Spleen (tissue), 11 donors: ENCODE data around the gene YAP1. TPM values are rescaled to one million over a fixed set of nuclear protein-coding genes. Genes with fewer than 3 reads are reported as not detected.

Source experiments
- DNase-seq: peaks from one replicate; pipeline ENCODE4 v3.0.0-alpha.2; 2020
- H3K27ac ChIP-seq, 8 donors: fragments of 200-600 bp; sonication (generic) in 7 of 8; 1 replicate in 4 of 8; 2 replicates in 4 of 8; pipeline versions ENCODE4 v1.5.0 to v1.8.0; 2016 to 2021; ENCODE audit warnings: inconsistent platforms in 4 of 8, mild to moderate bottlenecking in 4 of 8, moderate library complexity in 1 of 8
- H3K27me3 ChIP-seq, 7 donors: fragments of 200-600 bp; sonication (generic) in 6 of 7; replicated peaks in 1 of 7; 1 replicate in 4 of 7; 2 replicates in 3 of 7; pipeline versions ENCODE4 v1.5.0 to v1.8.0; 2016 to 2021; ENCODE audit warnings: inconsistent platforms in 3 of 7, mild to moderate bottlenecking in 1 of 7
- H3K36me3 ChIP-seq, 6 donors: fragments of 200-600 bp; sonication (generic) in 5 of 6; 1 replicate in 4 of 6; 2 replicates in 2 of 6; pipeline versions ENCODE4 v1.5.0 to v1.8.0; 2016 to 2021; ENCODE audit warnings: inconsistent platforms in 2 of 6
- H3K4me1 ChIP-seq, 6 donors: fragments of 200-600 bp; sonication (generic) in 5 of 6; 1 replicate in 3 of 6; 2 replicates in 3 of 6; pipeline versions ENCODE4 v1.5.0 to v1.8.0; 2016 to 2021; ENCODE audit warnings: inconsistent platforms in 3 of 6
- H3K4me3 ChIP-seq, 8 donors: fragments of 200-600 bp; sonication (generic) in 7 of 8; 1 replicate in 4 of 8; 2 replicates in 4 of 8; pipeline versions ENCODE4 v1.5.0 to v1.8.0; 2016 to 2021; ENCODE audit warnings: inconsistent platforms in 4 of 8, mild to moderate bottlenecking in 4 of 8, moderate library complexity in 2 of 8
- H3K9me3 ChIP-seq, 8 donors: fragments of 200-600 bp; sonication (generic) in 7 of 8; 1 replicate in 4 of 8; 2 replicates in 4 of 8; pipeline versions ENCODE4 v1.5.0 to v1.8.0; 2016 to 2021; ENCODE audit warnings: inconsistent platforms in 4 of 8
- CTCF ChIP-seq, 11 experiments: fragments of 200-600 bp in 7 of 11; fragments of 450-650 bp in 4 of 11; sonication (generic) in 4 of 11; IDR thresholded peaks in 8 of 11; conservative IDR thresholded peaks in 3 of 11; 1 replicate in 7 of 11; 2 replicates in 4 of 11; pipeline versions ENCODE4 v1.4.0 to v1.8.0; 2016 to 2021; ENCODE audit warnings: antibody characterized with exemption in 11 of 11, inconsistent platforms in 4 of 11, mild to moderate bottlenecking in 1 of 11
- POLR2A ChIP-seq, 3 donors: fragments of 450-650 bp; IDR thresholded peaks; one replicate each; pipeline ENCODE4 v1.5.1; 2017; ENCODE audit warnings: antibody characterized with exemption in 3 of 3, mild to moderate bottlenecking in 1 of 3
- POLR2AphosphoS5 ChIP-seq, 3 donors: sonication (generic); formaldehyde crosslinking; IDR thresholded peaks; one replicate each; pipeline ENCODE4 v1.5.1; 2017; ENCODE audit warnings: antibody characterized with exemption in 3 of 3
- WGBS, 5 donors: extraction: QIAGEN DNeasy Blood & Tissue Kit in 3 of 5; methylation state at CpG; one replicate each; pipeline versions ENCODE4 v1.1.5 to v1.1.7; 2013 to 2018; 5-methylcytosine and 5-hydroxymethylcytosine counted together
- intact Hi-C: fragments of 100-400 bp; cut with DNase I; formaldehyde crosslinking; loops from one replicate; pipeline ENCODE4 v1.15.0; 2023; ENCODE audit warnings: low total_unique reads
- polyA plus RNA-seq, 3 donors: library from polyadenylated mRNA; stranded (reverse); fragments of 200-250 nt; gene quantifications; one replicate each; pipeline ENCODE4 v1.2.1, GENCODE V29; 2013
- total RNA-seq, 7 donors: library from RNA; depleted of rRNA in 3 of 7; stranded (reverse); fragments of >200 nt in 3 of 7; fragmentation: NEBNext Ultra II Directional in 4 of 7; extraction: Animal tissue kit (Norgen Biotek cat#: 25700) in 4 of 7; gene quantifications; one replicate each; pipeline versions ENCODE4 v1.1.0 to v1.2.1, GENCODE V29; 2016 to 2021
- donor health status: healthy with polysubstance abuse.
- donor health status: DM: no; HTN: no; CAD: no; lungs with moderate emphysema.
- donor health status: DM: no; HTN: no; CAD: no.
- donor health status: Bipolar disorder and iron deficiency.
- donor health status: healthy.
- donor health status: DM: no; HTN: no; CAD: no.
- donor health status: DM: yes; HTN: yes; CAD: no.

YAP1 gene
- total and polyA plus RNA-seq, 10 donors = 4.9 to 37.3 (median 31.4) TPM

- no peak overlapping the region for H3K4me3 ChIP-seq
- no peak for DNase-seq
- no peaks in the 10 kb centered on the region for H3K36me3 ChIP-seq
- no peak overlapping the region for H3K27ac ChIP-seq
- H3K9me3 ChIP-seq = peaks cover 0 to 7% (median 0%) of the 10 kb centered on the region in 8 donors
- intact Hi-C loops = no loop called here
- TF ChIP-seq CTCF (IDR thresholded peaks at IDR 0.05 in 8 of 11, conservative IDR thresholded peaks at IDR 0.05 in 3 of 11) = no peak
- no peaks in the 10 kb centered on the region for H3K4me1 ChIP-seq
- H3K27me3 ChIP-seq = peaks cover 0 to 11% (median 0%) of the 10 kb centered on the region in 7 donors
Observed at GRCh38 chr11:102192349-102193066, 82.3 kb downstream of the YAP1 start.

- Histone ChIP-seq H3K27ac (no peak overlapping the region), H3K4me1 (no peaks in the 10 kb centered on the region), H3K4me3 (no peak overlapping the region), H3K9me3 (peaks cover 0 to 7% (median 0%) of the 10 kb centered on the region in 8 donors), H3K36me3 (no peaks in the 10 kb centered on the region), H3K27me3 (peaks cover 0 to 15% (median 0%) of the 10 kb centered on the region in 7 donors)
- no peak for DNase-seq
- intact Hi-C loops = no loop called here
- no peak for TF ChIP-seq POLR2A (IDR thresholded peaks at IDR 0.05)
- TF ChIP-seq CTCF (IDR thresholded peaks at IDR 0.05 in 8 of 11, conservative IDR thresholded peaks at IDR 0.05 in 3 of 11) = no peak
- TF ChIP-seq POLR2AphosphoS5 (IDR thresholded peaks at IDR 0.05) = no peak
Observed at GRCh38 chr11:102194257-102194656, 84.0 kb downstream of the YAP1 start.

- H3K4me1 ChIP-seq = no peaks in the 10 kb centered on the region
- 68 to 84% (median 75%) methylated on average over 1 of the region's 1 CpG for WGBS, 5 donors
Observed at GRCh38 chr11:102194990-102195389, 84.7 kb downstream of the YAP1 start.

GRCh38 chr11:102196351-102196750, 86.1 kb downstream of the YAP1 start:
- H3K4me3 ChIP-seq = no peak overlapping the region
- no peaks in the 10 kb centered on the region for H3K4me1 ChIP-seq
- TF ChIP-seq CTCF (IDR thresholded peaks at IDR 0.05 in 8 of 11, conservative IDR thresholded peaks at IDR 0.05 in 3 of 11) = no peak
- no peak for TF ChIP-seq POLR2AphosphoS5 (IDR thresholded peaks at IDR 0.05)
- TF ChIP-seq POLR2A (IDR thresholded peaks at IDR 0.05) = no peak
- H3K9me3 ChIP-seq = peaks cover 0 to 7% (median 0%) of the 10 kb centered on the region in 8 donors
- no peaks in the 10 kb centered on the region for H3K36me3 ChIP-seq
- WGBS, 5 donors = 83 to 91% (median 88%) methylated on average over 1 of the region's 1 CpG
- no peak overlapping the region for H3K27ac ChIP-seq
- intact Hi-C loops = no loop called here
- DNase-seq = no peak
- H3K27me3 ChIP-seq = peaks cover 0 to 5% (median 0%) of the 10 kb centered on the region in 7 donors

More at GRCh38 chr11:102194990-102195389, 84.7 kb downstream of the YAP1 start:
- no peak overlapping the region for H3K4me3 ChIP-seq
- peaks cover 0 to 7% (median 0%) of the 10 kb centered on the region in 8 donors for H3K9me3 ChIP-seq
- TF ChIP-seq CTCF (IDR thresholded peaks at IDR 0.05 in 8 of 11, conservative IDR thresholded peaks at IDR 0.05 in 3 of 11) (no peak), POLR2A (IDR thresholded peaks at IDR 0.05) (no peak)
- DNase-seq = no peak
- peaks cover 0 to 13% (median 0%) of the 10 kb centered on the region in 7 donors for H3K27me3 ChIP-seq
- no peak overlapping the region for H3K27ac ChIP-seq
- no peaks in the 10 kb centered on the region for H3K36me3 ChIP-seq
- intact Hi-C loops = no loop called here
